K562 (cell line): ENCODE results near the gene CARMIL3. TPM values are rescaled to one million over a fixed set of nuclear protein-coding genes. Genes with fewer than 3 reads are reported as not detected.

Experiments used
- ATAC-seq: fragments of 200-7000 bp; cut with Tn5 transposase; 3 replicates; pipeline ENCODE4 v1.9.1; 2020; ENCODE audit warnings: moderate library complexity
- BruUV-seq: library from RNA; stranded (reverse); fragments of 400-500 nt; replicated peaks from 2 replicates; lab custom pipeline; 2021; lab: Mats Ljungman, UMichigan
- CTCF ChIA-PET: fragments of 300-600 bp; formaldehyde crosslinking; extraction: SDS; loops from one replicate; lab custom pipeline; 2021; ENCODE audit warnings: low intra/inter-chr PET ratio; lab: Yijun Ruan, JAX
- POLR2A ChIA-PET: fragments of 300-600, 350-650 bp; sonication (Branson Sonifier 250); formaldehyde crosslinking; extraction: SDS; loops from one replicate; lab custom pipeline; 2021; ENCODE audit warnings: antibody characterized with exemption, inconsistent platforms; lab: Yijun Ruan, JAX
- DNase-seq, 4 experiments: peaks; one replicate each; pipeline versions ENCODE4 v3.0.0 to v3.0.0-alpha.2; 2011 to 2018; ENCODE audit warnings: low spot score in 3 of 4, mixed read lengths in 3 of 4; ENCODE audit errors: extremely low read depth in 1 of 4
- FAIRE-seq: peaks from 2 replicates; lab custom pipeline; 2011; peaks lifted over from hg19 to GRCh38; lab: Jason Lieb, UNC
- H2AFZ ChIP-seq: 2 replicates; pipeline ENCODE4 v1.6.0; 2011; ENCODE audit warnings: low read depth, low read length, control low read depth, inconsistent platforms
- H3K27ac ChIP-seq: fragments of 200-600 bp; 3 replicates; pipeline ENCODE4 v1.8.0; 2011; ENCODE audit warnings: low read depth, mild to moderate bottlenecking, control low read depth, inconsistent platforms, low read length, moderate library complexity, mixed read lengths; ENCODE audit errors: extremely low read depth
- H3K27me3 ChIP-seq, 2 experiments: fragments of 300-600 bp in 1 of 2; 2 replicates in 1 of 2; 3 replicates in 1 of 2; pipeline versions ENCODE4 v1.6.0 to v1.8.0; 2011; ENCODE audit warnings: inconsistent platforms in 2 of 2, low read length in 2 of 2, mild to moderate bottlenecking in 1 of 2, mixed read lengths in 1 of 2, moderate library complexity in 1 of 2; ENCODE audit not compliant: control insufficient read depth in 2 of 2, insufficient read depth in 2 of 2
- H3K36me3 ChIP-seq: fragments of 300-600 bp; 3 replicates; pipeline ENCODE4 v1.8.0; 2011; ENCODE audit warnings: mild to moderate bottlenecking, low read length, inconsistent platforms; ENCODE audit not compliant: control insufficient read depth, insufficient read depth
- H3K4me1 ChIP-seq, 2 experiments: fragments of 200-600 bp in 1 of 2; replicated peaks in 1 of 2; 2 replicates in 1 of 2; 3 replicates in 1 of 2; pipeline versions ENCODE4 v1.5.1 to v1.8.0; 2011; ENCODE audit warnings: inconsistent platforms in 2 of 2, low read length in 2 of 2, mild to moderate bottlenecking in 1 of 2, mixed read lengths in 1 of 2, moderate library complexity in 1 of 2; ENCODE audit not compliant: control insufficient read depth in 2 of 2, insufficient read depth in 2 of 2
- H3K4me2 ChIP-seq: 2 replicates; pipeline ENCODE4 v1.6.1; 2011; ENCODE audit warnings: low read length, control low read depth, inconsistent platforms, mixed read lengths; ENCODE audit not compliant: insufficient read depth
- H3K4me3 ChIP-seq: fragments of 200-600 bp; sonication (generic), shearing (Covaris generic); 2 replicates; pipeline ENCODE4 v1.5.1; 2016; ENCODE audit warnings: control low read depth, inconsistent platforms
- H3K79me2 ChIP-seq: fragments of 200-600 bp; 3 replicates; pipeline ENCODE4 v1.8.0; 2011; ENCODE audit warnings: low read length, inconsistent platforms; ENCODE audit not compliant: control insufficient read depth, insufficient read depth
- H3K9ac ChIP-seq, 2 experiments: 2 replicates each; pipeline versions ENCODE4 v1.6.0 to v1.6.1; 2011; ENCODE audit warnings: low read depth in 2 of 2, low read length in 2 of 2, control low read depth in 1 of 2, inconsistent platforms in 1 of 2, mild to moderate bottlenecking in 1 of 2, mixed read lengths in 1 of 2; ENCODE audit not compliant: insufficient read depth in 1 of 2
- H3K9me1 ChIP-seq: one replicate; pipeline ENCODE4 v1.6.0; 2011; ENCODE audit warnings: inconsistent platforms, mild to moderate bottlenecking, low read length, moderate library complexity; ENCODE audit not compliant: control insufficient read depth, insufficient read depth
- H3K9me3 ChIP-seq: replicated peaks from 2 replicates; pipeline ENCODE4 v1.5.1; 2011; ENCODE audit warnings: low read depth, low read length, inconsistent platforms; ENCODE audit not compliant: control insufficient read depth, insufficient read depth
- H4K20me1 ChIP-seq: replicated peaks from 2 replicates; pipeline ENCODE4 v1.6.1; 2011; ENCODE audit warnings: low read length, inconsistent platforms, mixed read lengths; ENCODE audit not compliant: control insufficient read depth, insufficient read depth
- CSDE1 ChIP-seq, 2 experiments: fragments of 450-650 bp; IDR thresholded peaks; 2 replicates each; pipeline ENCODE4 v1.6.1; 2016; ENCODE audit warnings: mild to moderate bottlenecking in 1 of 2
- JUND ChIP-seq, 2 experiments: IDR thresholded peaks; 2 replicates in 1 of 2; 3 replicates in 1 of 2; pipeline ENCODE4 v1.6.1; 2011; ENCODE audit warnings: borderline replicate concordance in 2 of 2, low read depth in 2 of 2, low read length in 2 of 2, improper control_type of control experiment in 1 of 2, missing biosample characterization in 1 of 2, missing genetic modification characterization in 1 of 2, missing genetic modification reagents in 1 of 2
- ZFP91 ChIP-seq: sonication (generic); formaldehyde crosslinking; IDR thresholded peaks from 2 replicates; pipeline ENCODE4 v1.8.0; 2022; ENCODE audit warnings: mild to moderate bottlenecking, missing genetic modification reagents
- WGBS: fragments of 100-300 bp; shearing (Covaris generic); methylation state at CpG from one replicate; pipeline ENCODE4 v1.1.6; 2016; ENCODE audit warnings: low coverage, mixed read lengths; ENCODE audit not compliant: insufficient coverage; ENCODE audit errors: missing lambda C conversion rate; 5-methylcytosine and 5-hydroxymethylcytosine counted together
- in situ Hi-C: fragments of 300-500 bp; cut with MboI; formaldehyde crosslinking; loops from 4 replicates; pipeline ENCODE4 v1.15.0; 2018; ENCODE audit warnings: inconsistent platforms, mixed read lengths
- intact Hi-C: fragments of 100-400 bp; cut with micrococcal nuclease; formaldehyde crosslinking; loops from 2 replicates; pipeline ENCODE4 v1.14.2; 2022
- polyA plus RNA-seq, 8 experiments: library from polyadenylated mRNA; depleted of rRNA in 4 of 8; stranded (reverse) in 5 of 8; unstranded in 3 of 8; fragments of >200 nt; fragmentation: Nextera tagmentation in 2 of 8; fragmentation: Illumina TruSeq in 1 of 8; extraction: Ambion mirVana in 2 of 8; extraction: Trizol in 1 of 8; gene quantifications; 2 replicates each; pipeline versions ENCODE4 v1.2.1 to v1.2.3, GENCODE V29; 2011 to 2014; ENCODE audit warnings: inconsistent platforms in 1 of 8, missing spikeins in 1 of 8
- total RNA-seq, 7 experiments: library from RNA; depleted of rRNA in 6 of 7; stranded (reverse); fragments of >200 nt in 6 of 7; fragmentation: Illumina TruSeq in 2 of 7; extraction: Trizol in 2 of 7; gene quantifications; 2 replicates each; pipeline versions ENCODE4 v1.2.1 to v1.2.3, GENCODE V29; 2011 to 2021; ENCODE audit warnings: low replicate concordance in 1 of 7

The CARMIL3 gene
- total and polyA plus RNA-seq, 9 of the 15 experiments (the other 6 are each of a cell fraction or from before 2014, with no cell fraction given) = 0.01 to 0.11 (median 0.05) TPM; not detected in 5

- no peak for DNase-seq
- H3K9ac ChIP-seq = no peak overlapping the region
- no peak for ATAC-seq
- in situ Hi-C loops (no loop called here), intact Hi-C loops (no loop called here)
- H3K27ac ChIP-seq = no peak overlapping the region
- H3K9me3 ChIP-seq = no peaks in the 10 kb centered on the region
- no TSS peak for BruUV-seq
- no peak overlapping the region for H2AFZ ChIP-seq
- no peaks in the 10 kb centered on the region for H3K79me2 ChIP-seq
- H3K27me3 ChIP-seq = peaks cover 0 to 51% of the 10 kb centered on the region in 2 experiments; a peak in 3 of 5 replicates
- POLR2A ChIA-PET = interaction anchor here (0.9 to 1.5 kb wide), 2 partner anchors 13 to 41 kb away, joined by 3 to 4 read pairs; no protein-coding TSS in a partner anchor
- H4K20me1 ChIP-seq = no peaks in the 10 kb centered on the region
- H3K4me1 ChIP-seq = peaks cover 0 to 4% of the 10 kb centered on the region in 2 experiments; a peak in 2 of 5 replicates
- 0% methylated on average over 3 of the region's 6 CpGs for WGBS
- H3K9me1 ChIP-seq = no peaks in the 10 kb centered on the region
- H3K4me2 ChIP-seq = no peak overlapping the region
- FAIRE-seq = no peak
- H3K4me3 ChIP-seq = no peak overlapping the region
- CTCF ChIA-PET = no interaction called here
- TF ChIP-seq CSDE1 (IDR thresholded peaks at IDR 0.05) (no peak), JUND (IDR thresholded peaks at IDR 0.05; ENCODE audit: borderline replicate concordance, low read depth, low read length) (no peak), JUND (tag; IDR thresholded peaks at IDR 0.05; ENCODE audit: borderline replicate concordance, low read depth, low read length) (no peak), ZFP91 (no peak)
- no peaks in the 10 kb centered on the region for H3K36me3 ChIP-seq
Observed at GRCh38 chr14:24069411-24069735, 17.6 kb downstream of the CARMIL3 start.
